PC-9 (cell line): ENCODE results near the gene SLC1A7. TPM values are rescaled to one million over a fixed set of nuclear protein-coding genes. Genes with fewer than 3 reads are reported as not detected.

Experiments used
- BruUV-seq: library from RNA; stranded (reverse); fragments of 400-500 nt; replicated peaks from 2 replicates; lab custom pipeline; 2021; lab: Mats Ljungman, UMichigan
- CTCF ChIA-PET: fragments of 300-600 bp; sonication (Branson Sonifier 250); formaldehyde crosslinking; loops from one replicate; lab custom pipeline; 2022; ENCODE audit warnings: antibody characterized with exemption; lab: Charles Lee
- POLR2A ChIA-PET: fragments of 300-600 bp; sonication (Branson Sonifier 250); formaldehyde crosslinking; loops from one replicate; lab custom pipeline; 2022; ENCODE audit warnings: antibody characterized with exemption; ENCODE audit not compliant: unreplicated experiment; lab: Charles Lee
- DNase-seq, 2 experiments: peaks; one replicate each; pipeline versions ENCODE4 v3.0.0 to v3.0.0-alpha.2; 2015 to 2022; ENCODE audit warnings: mixed read lengths in 1 of 2
- H2AFZ ChIP-seq: fragments of 200-600 bp; sonication (generic); 2 replicates; pipeline ENCODE4 v1.8.1; 2017; ENCODE audit warnings: antibody characterized with exemption
- H3F3A ChIP-seq: fragments of 200-600 bp; sonication (generic); 2 replicates; pipeline ENCODE4 v1.8.1; 2017; ENCODE audit warnings: antibody characterized with exemption, mild to moderate bottlenecking, low read depth; ENCODE audit not compliant: insufficient read depth
- H3K27ac ChIP-seq: fragments of 200-600 bp; sonication (generic); 2 replicates; pipeline ENCODE4 v1.6.1; 2016; ENCODE audit warnings: mixed run types
- H3K27me3 ChIP-seq: fragments of 200-600 bp; sonication (generic); 2 replicates; pipeline ENCODE4 v1.6.1; 2016; ENCODE audit warnings: low read depth, mixed run types; ENCODE audit not compliant: insufficient read depth
- H3K36me3 ChIP-seq: fragments of 200-600 bp; sonication (generic); 2 replicates; pipeline ENCODE4 v1.6.1; 2016; ENCODE audit warnings: low read depth, mixed run types
- H3K4me1 ChIP-seq: fragments of 200-600 bp; sonication (generic); replicated peaks from 2 replicates; pipeline ENCODE4 v1.6.1; 2016; ENCODE audit warnings: mixed run types; ENCODE audit not compliant: insufficient read depth
- H3K4me2 ChIP-seq: fragments of 200-600 bp; sonication (generic); 2 replicates; pipeline ENCODE4 v1.6.1; 2017; ENCODE audit warnings: mixed run types
- H3K4me3 ChIP-seq: fragments of 200-600 bp; sonication (generic); 2 replicates; pipeline ENCODE4 v1.6.1; 2016; ENCODE audit warnings: mixed run types
- H3K79me2 ChIP-seq: fragments of 200-600 bp; sonication (generic); 2 replicates; pipeline ENCODE4 v1.6.1; 2017; ENCODE audit warnings: low read depth, mixed run types
- H3K9me2 ChIP-seq: fragments of 200-600 bp; sonication (generic); 2 replicates; pipeline ENCODE4 v1.8.1; 2017; ENCODE audit warnings: mild to moderate bottlenecking; ENCODE audit not compliant: insufficient read depth
- H3K9me3 ChIP-seq: fragments of 200-600 bp; sonication (generic); 2 replicates; pipeline ENCODE4 v1.8.1; 2016; ENCODE audit warnings: low read depth; ENCODE audit not compliant: insufficient read depth
- H4K20me1 ChIP-seq: fragments of 200-600 bp; sonication (generic); 2 replicates; pipeline ENCODE4 v1.8.1; 2017; ENCODE audit not compliant: insufficient read depth
- CTCF ChIP-seq: fragments of 200-600 bp; sonication (generic); conservative IDR thresholded peaks from 2 replicates; pipeline ENCODE4 v1.6.1; 2017; ENCODE audit warnings: mixed run types, antibody characterized with exemption, mild to moderate bottlenecking, moderate library complexity
- EZH2 ChIP-seq: fragments of 200-600 bp; sonication (generic); IDR thresholded peaks from 2 replicates; pipeline ENCODE4 v1.8.0; 2017; ENCODE audit warnings: antibody characterized with exemption, low read depth
- intact Hi-C: fragments of 100-400 bp; cut with micrococcal nuclease; formaldehyde crosslinking; loops from one replicate; pipeline ENCODE4 v1.10.0; 2022; ENCODE audit not compliant: unreplicated experiment
- total RNA-seq: library from RNA; stranded (reverse); gene quantifications from 2 replicates; pipeline ENCODE4 v1.2.3, GENCODE V29; 2021

The SLC1A7 gene
- total RNA-seq, 1 experiment from 2014 or later = not detected

DNA sequence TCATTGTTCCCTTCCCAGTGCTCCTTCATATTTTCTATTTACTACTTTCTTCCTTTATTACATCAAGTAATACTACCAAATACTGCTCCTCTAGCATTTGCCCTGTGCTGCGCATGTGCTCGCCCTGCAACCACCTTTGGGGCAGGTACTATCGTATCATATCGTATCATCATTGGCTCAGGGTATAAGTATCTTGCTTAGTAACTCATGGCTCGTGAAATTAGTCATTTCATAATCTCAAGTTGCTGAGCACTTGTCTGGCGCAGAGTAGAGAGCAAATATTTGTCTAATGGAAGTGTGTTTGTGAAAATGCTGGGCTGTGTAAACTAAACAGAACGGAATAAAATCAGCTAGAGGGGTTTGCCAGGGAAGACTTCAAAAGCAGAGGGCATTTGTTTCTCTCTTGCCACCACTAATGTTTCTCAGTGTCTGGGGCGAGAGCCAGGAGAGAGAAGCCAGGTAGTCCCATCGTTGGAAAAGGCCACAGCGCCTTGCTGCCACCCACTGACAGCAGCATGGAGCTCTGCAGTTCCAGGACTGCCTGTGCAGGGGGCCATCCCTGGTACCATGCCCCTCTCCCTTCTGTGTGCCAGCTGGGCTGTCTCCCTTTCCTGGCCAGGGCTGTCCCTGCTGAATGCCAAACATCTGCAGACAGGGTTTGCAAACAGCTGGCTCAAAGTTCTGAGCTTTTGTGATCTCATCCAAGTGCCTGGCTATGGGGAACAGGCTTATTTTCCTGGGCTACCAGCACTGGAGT lies 34.2 kb upstream of the SLC1A7 start:
- Histone ChIP-seq H3F3A (no peaks in the 10 kb centered on the region), H4K20me1 (no peaks in the 10 kb centered on the region), H3K4me2 (no peak overlapping the region; the same call in 1 of the 2 replicates), H3K9me3 (no peaks in the 10 kb centered on the region), H3K36me3 (no peaks in the 10 kb centered on the region), H3K4me1 (0 out of 2 replicates have a peak, but pooled peaks cover 5% of the 10 kb centered on the region), H3K4me3 (no peak overlapping the region), H3K27ac (no peak overlapping the region), H2AFZ (no peak overlapping the region), H3K79me2 (no peaks in the 10 kb centered on the region), H3K9me2 (no peaks in the 10 kb centered on the region), H3K27me3 (no peaks in the 10 kb centered on the region)
- intact Hi-C loops = loop anchor here (2.0 to 10.0 kb wide), 2 partner anchors 92 to 476 kb away; no protein-coding TSS in a partner anchor
- POLR2A ChIA-PET = interaction anchor here (0.6 kb wide), 2 partner anchors 624 to 1166 kb away, joined by 4 to 6 read pairs; partner anchors contain the start of gene TUT4
- no TSS peak for BruUV-seq
- CTCF ChIA-PET = interaction anchor here (0.6 to 0.8 kb wide), 3 partner anchors 10 to 334 kb away, joined by 3 to 6 read pairs (median 5); partner anchors contain the start of gene ZYG11A
- DNase-seq = peak; percentile 51 to 58
- no peak; the same call in 1 of the 2 replicates for TF ChIP-seq CTCF
- TF ChIP-seq EZH2 = no peak

DNA sequence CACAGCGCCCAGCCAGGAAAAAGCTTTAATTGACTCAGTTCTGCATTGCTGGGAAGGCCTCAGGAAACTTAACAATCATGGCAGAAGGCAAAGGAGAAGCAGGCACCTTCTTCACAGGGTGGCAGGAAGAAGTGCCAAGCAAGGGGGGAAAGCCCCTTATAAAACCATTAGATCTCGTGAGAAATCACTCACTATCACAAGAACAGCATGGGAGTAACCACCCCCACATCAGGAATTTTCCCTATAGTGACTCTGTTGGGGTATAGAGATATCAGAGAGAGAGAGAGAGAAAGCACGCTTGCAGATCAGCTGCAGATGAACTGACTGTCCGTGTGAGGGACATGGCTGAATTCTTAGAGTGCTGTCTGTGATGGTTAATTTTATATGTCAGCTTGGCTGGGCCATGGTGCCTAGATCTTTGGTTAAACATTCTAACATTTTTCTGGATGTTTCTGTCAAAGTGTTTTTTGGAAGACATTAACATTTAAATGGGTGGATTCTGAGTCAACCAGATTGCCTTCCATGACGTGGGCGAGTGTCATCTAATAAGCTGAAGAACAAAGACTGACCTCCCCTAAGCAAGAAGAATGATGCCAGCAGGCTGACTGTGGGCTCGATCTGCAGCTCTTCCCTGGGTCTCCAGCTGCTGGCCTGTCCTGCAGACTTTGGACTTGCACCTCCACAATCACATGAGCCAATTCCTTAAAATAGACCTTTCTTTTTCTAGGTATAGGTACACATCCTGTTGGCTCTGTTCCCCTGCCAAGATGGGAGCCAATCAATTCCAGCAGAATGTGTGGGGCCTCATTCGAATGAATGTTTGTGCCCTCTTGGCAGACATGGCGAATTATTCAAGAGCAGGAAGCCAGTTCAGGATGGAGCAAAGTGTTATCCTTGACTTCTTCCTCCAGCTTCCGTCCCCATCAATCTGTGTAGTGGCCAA lies 32.8 kb upstream of the SLC1A7 start:
- no TSS peak for BruUV-seq
- Histone ChIP-seq H3K27ac (no peak overlapping the region), H3K36me3 (no peaks in the 10 kb centered on the region), H3K4me1 (0 out of 2 replicates have a peak, but pooled peaks cover 5% of the 10 kb centered on the region), H2AFZ (no peak overlapping the region), H3K4me3 (no peak overlapping the region), H3K79me2 (no peaks in the 10 kb centered on the region), H4K20me1 (no peaks in the 10 kb centered on the region), H3K27me3 (no peaks in the 10 kb centered on the region), H3F3A (no peaks in the 10 kb centered on the region), H3K9me2 (no peaks in the 10 kb centered on the region), H3K4me2 (no peak overlapping the region), H3K9me3 (no peaks in the 10 kb centered on the region)
- no peak for DNase-seq
- TF ChIP-seq EZH2 (no peak), CTCF (no peak)
- intact Hi-C loops = loop anchor here (10.0 kb wide), 1 partner anchor 90 kb away; no protein-coding TSS in a partner anchor
- CTCF ChIA-PET = interaction anchor here (0.9 to 1.1 kb wide), 2 partner anchors 127 to 248 kb away, joined by 3 to 10 read pairs; partner anchors contain the start of gene SCP2
- POLR2A ChIA-PET = no interaction called here
